H1 (cell line): ENCODE data around the gene RAB40B.

Source experiments
- BRCA1 ChIP-seq: IDR thresholded peaks from 2 replicates; pipeline ENCODE4 v1.6.1; 2012; ENCODE audit warnings: low read depth, low read length, improper control_type of control experiment
- CHD1 ChIP-seq: IDR thresholded peaks from 2 replicates; pipeline ENCODE4 v1.6.1; 2012; ENCODE audit warnings: low read depth, low read length, improper control_type of control experiment
- CTCF ChIP-seq, 3 experiments: IDR thresholded peaks; 1 replicate in 2 of 3; 2 replicates in 1 of 3; pipeline versions ENCODE4 v1.5.1 to v1.6.1; 2011; ENCODE audit warnings: low read length in 3 of 3, mild to moderate bottlenecking in 3 of 3, inconsistent platforms in 2 of 3, low read depth in 1 of 3, moderate library complexity in 1 of 3; ENCODE audit not compliant: insufficient read depth in 1 of 3; ENCODE audit errors: control extremely low read depth in 1 of 3
- POLR2A ChIP-seq, 2 experiments: IDR thresholded peaks; 1 replicate in 1 of 2; 2 replicates in 1 of 2; pipeline ENCODE4 v1.6.1; 2011; ENCODE audit warnings: low read depth in 2 of 2, low read length in 2 of 2, mild to moderate bottlenecking in 2 of 2; ENCODE audit errors: control extremely low read depth in 1 of 2
- SP1 ChIP-seq: IDR thresholded peaks from 2 replicates; pipeline ENCODE4 v1.6.1; 2011; ENCODE audit warnings: low read depth, low read length
- USF2 ChIP-seq: IDR thresholded peaks from 2 replicates; pipeline ENCODE4 v1.6.1; 2011; ENCODE audit warnings: low read length, improper control_type of control experiment

- TF ChIP-seq POLR2A (IDR thresholded peaks at IDR 0.05; ENCODE audit: control extremely low read depth in 1 of 2, low read depth in 2 of 2, low read length in 2 of 2) = no peak
- TF ChIP-seq CTCF (IDR thresholded peaks at IDR 0.05; ENCODE audit: control extremely low read depth in 1 of 3, insufficient read depth in 1 of 3, low read depth in 1 of 3, low read length in 3 of 3) = peak; percentile 61 to 70 (median 70)
- no peak for TF ChIP-seq CHD1
- no peak for TF ChIP-seq USF2
- TF ChIP-seq SP1 = no peak
- TF ChIP-seq BRCA1 = no peak
These were observed 18.7 kb downstream of the RAB40B start for GRCh38 chr17:82679586-82680465.
